ENCODE data around the gene MSL1. TPM values are rescaled to one million over a fixed set of nuclear protein-coding genes. Genes with fewer than 3 reads are reported as not detected.

The MSL1 gene
- total RNA-seq, 1 experiment from 2014 or later: 96.3 TPM

- in situ Hi-C loops (cut with HindIII; ENCODE audit: low pct_unique_long_range_greater_than_20kb, low sequenced_read_pairs): no loop called here
- no TSS peak for BruUV-seq (replicated peaks)
- ChIA-PET CTCF (interaction anchor here (0.6 to 3.1 kb wide), 12 partner anchors 9 to 125 kb away, joined by 3 to 34 read pairs (median 3); partner anchors contain the start of genes CSF3, MED24, MSL1 and NR1D1), POLR2A (interaction anchor here (0.6 kb wide), 1 partner anchor 148 kb away, joined by 3 read pairs; no protein-coding TSS in a partner anchor)
- Histone ChIP-seq H3K4me1 (ENCODE audit: control insufficient read depth, insufficient read depth, low read length) (peaks cover 47% of the 10 kb centered on the region), H3K27ac (ENCODE audit: low read length) (peak overlapping the region; percentile 75), H3K9me3 (ENCODE audit: control insufficient read depth, insufficient read depth, low read depth, low read length) (no peaks in the 10 kb centered on the region), H3K4me3 (ENCODE audit: low read depth in 2 of 2, low read length in 2 of 2) (0 out of 4 replicates have a peak overlapping the region, but pooled peaks of 1 of the 2 experiments have one; percentile 6), H3K27me3 (ENCODE audit: control insufficient read depth, insufficient read depth, low read length) (no peaks in the 10 kb centered on the region), H3K36me3 (ENCODE audit: control insufficient read depth, insufficient read depth, low read length) (no peaks in the 10 kb centered on the region)
- no peak for TF ChIP-seq SIN3A (IDR thresholded peaks at IDR 0.05; ENCODE audit: borderline replicate concordance, insufficient read depth, low read depth, low read length)
- TF ChIP-seq, protein P1, sequence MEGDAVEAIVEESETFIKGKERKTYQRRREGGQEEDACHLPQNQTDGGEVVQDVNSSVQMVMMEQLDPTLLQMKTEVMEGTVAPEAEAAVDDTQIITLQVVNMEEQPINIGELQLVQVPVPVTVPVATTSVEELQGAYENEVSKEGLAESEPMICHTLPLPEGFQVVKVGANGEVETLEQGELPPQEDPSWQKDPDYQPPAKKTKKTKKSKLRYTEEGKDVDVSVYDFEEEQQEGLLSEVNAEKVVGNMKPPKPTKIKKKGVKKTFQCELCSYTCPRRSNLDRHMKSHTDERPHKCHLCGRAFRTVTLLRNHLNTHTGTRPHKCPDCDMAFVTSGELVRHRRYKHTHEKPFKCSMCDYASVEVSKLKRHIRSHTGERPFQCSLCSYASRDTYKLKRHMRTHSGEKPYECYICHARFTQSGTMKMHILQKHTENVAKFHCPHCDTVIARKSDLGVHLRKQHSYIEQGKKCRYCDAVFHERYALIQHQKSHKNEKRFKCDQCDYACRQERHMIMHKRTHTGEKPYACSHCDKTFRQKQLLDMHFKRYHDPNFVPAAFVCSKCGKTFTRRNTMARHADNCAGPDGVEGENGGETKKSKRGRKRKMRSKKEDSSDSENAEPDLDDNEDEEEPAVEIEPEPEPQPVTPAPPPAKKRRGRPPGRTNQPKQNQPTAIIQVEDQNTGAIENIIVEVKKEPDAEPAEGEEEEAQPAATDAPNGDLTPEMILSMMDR (IDR thresholded peaks at IDR 0.05): peak; percentile 90
- intact Hi-C loops (cut with micrococcal nuclease; ENCODE audit: unreplicated experiment): loop anchor here (10.0 kb wide), 1 partner anchor 97 kb away; the partner anchor contains the start of gene CSF3
- ATAC-seq (peak; percentile 81), DNase-seq (ENCODE audit: low read depth, low spot score) (peak; percentile 75)
These were observed 10.3 kb upstream of the MSL1 start for GRCh38 chr17:40111221-40112128.

GRCh38 chr17:40112191-40112711 lies 9.5 kb upstream of the MSL1 start:
- POLR2A ChIA-PET: interaction anchor here (0.5 to 2.1 kb wide), 4 partner anchors 12 to 159 kb away, joined by 3 to 13 read pairs (median 8); partner anchors contain the start of gene NR1D1
- no TSS peak for BruUV-seq (replicated peaks)
- Histone ChIP-seq H3K36me3 (ENCODE audit: control insufficient read depth, insufficient read depth, low read length) (no peaks in the 10 kb centered on the region), H3K27ac (ENCODE audit: low read length) (peak overlapping the region; percentile 75), H3K27me3 (ENCODE audit: control insufficient read depth, insufficient read depth, low read length) (no peaks in the 10 kb centered on the region), H3K4me1 (ENCODE audit: control insufficient read depth, insufficient read depth, low read length) (peaks cover 47% of the 10 kb centered on the region), H3K9me3 (ENCODE audit: control insufficient read depth, insufficient read depth, low read depth, low read length) (no peaks in the 10 kb centered on the region), H3K4me3 (ENCODE audit: low read depth in 2 of 2, low read length in 2 of 2) (no peak overlapping the region)
- TF ChIP-seq TCF7L2 (IDR thresholded peaks at IDR 0.05; ENCODE audit: low read depth, low read length) (no peak), SIN3A (IDR thresholded peaks at IDR 0.05; ENCODE audit: borderline replicate concordance, insufficient read depth, low read depth, low read length) (no peak), POLR2AphosphoS5 (IDR thresholded peaks at IDR 0.05; ENCODE audit: low read depth, low read length) (no peak), REST (IDR thresholded peaks at IDR 0.05; ENCODE audit: insufficient read depth in 1 of 2, low read depth in 2 of 2, low read length in 1 of 2) (no peak)
- TF ChIP-seq, protein P1 (IDR thresholded peaks at IDR 0.05): no peak
- ATAC-seq (no peak), DNase-seq (ENCODE audit: low read depth, low spot score) (no peak)
- CTCF ChIA-PET: interaction anchor here (0.6 to 3.1 kb wide), 21 partner anchors 9 to 126 kb away, joined by 3 to 42 read pairs (median 3); partner anchors contain the start of genes CSF3, MED24, MSL1 and NR1D1
- intact Hi-C loops (cut with micrococcal nuclease; ENCODE audit: unreplicated experiment) (loop anchor here (10.0 kb wide), 1 partner anchor 97 kb away; the partner anchor contains the start of gene CSF3), in situ Hi-C loops (cut with HindIII; ENCODE audit: low pct_unique_long_range_greater_than_20kb, low sequenced_read_pairs) (no loop called here)

Measured in Panc1 (cell line).